Measurements from ENCODE around the gene SP3. TPM values are rescaled to one million over a fixed set of nuclear protein-coding genes. Genes with fewer than 3 reads are reported as not detected.

Gene SP3
- total RNA-seq, 2 experiments from 2014 or later, result 80.5 to 84.0 TPM

- ChIA-PET POLR2A (interaction anchor here (1.2 to 1.4 kb wide), 2 partner anchors 10 to 72 kb away, joined by 3 to 4 read pairs; no protein-coding TSS in a partner anchor), CTCF (interaction anchor here (1.0 kb wide), 1 partner anchor 18 kb away, joined by 3 read pairs; no protein-coding TSS in a partner anchor)
- peaks cover 41% of the 10 kb centered on the region for H3K4me1 Mint-ChIP-seq (ENCODE audit: low read depth)
- ATAC-seq, result peak; percentile 26
- intact Hi-C loops (cut with micrococcal nuclease), result loop anchor here (5.0 to 10.0 kb wide), 2 partner anchors 74 to 381 kb away; no protein-coding TSS in a partner anchor
- TF ChIP-seq CTCF (IDR thresholded peaks at IDR 0.05), result peak; percentile 8
- no peaks in the 10 kb centered on the region for H3K27me3 Mint-ChIP-seq
- H3K4me3 Mint-ChIP-seq, result peak overlapping the region; percentile 92
- peak overlapping the region; percentile 98 for H3K27ac Mint-ChIP-seq
- H3K36me3 Mint-ChIP-seq (ENCODE audit: low read depth), result peaks cover 40% of the 10 kb centered on the region
- no peaks in the 10 kb centered on the region for H3K9me3 Mint-ChIP-seq
- DNase-seq, result peak; percentile 72
Observed at GRCh38 chr2:173963323-173963816, 1.8 kb downstream of the SP3 start.

GRCh38 chr2:173962583-173963110, 2.5 kb downstream of the SP3 start:
- Mint-ChIP-seq H3K9me3 (no peaks in the 10 kb centered on the region), H3K36me3 (ENCODE audit: low read depth) (peaks cover 42% of the 10 kb centered on the region)
- CTCF ChIA-PET, result interaction anchor here (1.0 kb wide), 1 partner anchor 18 kb away, joined by 3 read pairs; no protein-coding TSS in a partner anchor

GRCh38 chr2:173962031-173962430, 3.1 kb downstream of the SP3 start:
- no peak for ATAC-seq
- no peak for TF ChIP-seq CTCF (IDR thresholded peaks at IDR 0.05)
- Mint-ChIP-seq H3K36me3 (ENCODE audit: low read depth) (peaks cover 42% of the 10 kb centered on the region), H3K27me3 (no peaks in the 10 kb centered on the region), H3K9me3 (no peaks in the 10 kb centered on the region), H3K4me1 (ENCODE audit: low read depth) (peaks cover 49% of the 10 kb centered on the region), H3K27ac (peak overlapping the region; percentile 98), H3K4me3 (peak overlapping the region; percentile 92)
- POLR2A ChIA-PET, result interaction anchor here (1.0 to 1.4 kb wide), 3 partner anchors 8 to 73 kb away, joined by 3 to 4 read pairs (median 3); no protein-coding TSS in a partner anchor
- DNase-seq, result no peak
- CTCF ChIA-PET, result interaction anchor here (1.0 to 1.3 kb wide), 2 partner anchors 17 to 39 kb away, joined by 3 read pairs; no protein-coding TSS in a partner anchor
- intact Hi-C loops (cut with micrococcal nuclease), result loop anchor here (5.0 to 10.0 kb wide), 2 partner anchors 75 to 383 kb away; no protein-coding TSS in a partner anchor

More at GRCh38 chr2:173962583-173963110, 2.5 kb downstream of the SP3 start:
- no peak for TF ChIP-seq CTCF (IDR thresholded peaks at IDR 0.05)
- DNase-seq (peak; percentile 24), ATAC-seq (no peak)
- peak overlapping the region; percentile 92 for H3K4me3 Mint-ChIP-seq
- intact Hi-C loops (cut with micrococcal nuclease), result loop anchor here (5.0 to 10.0 kb wide), 2 partner anchors 75 to 382 kb away; no protein-coding TSS in a partner anchor
- POLR2A ChIA-PET, result interaction anchor here (1.0 to 1.4 kb wide), 3 partner anchors 9 to 72 kb away, joined by 3 to 4 read pairs (median 3); no protein-coding TSS in a partner anchor
- peaks cover 44% of the 10 kb centered on the region for H3K4me1 Mint-ChIP-seq (ENCODE audit: low read depth)
- no peaks in the 10 kb centered on the region for H3K27me3 Mint-ChIP-seq
- H3K27ac Mint-ChIP-seq, result peak overlapping the region; percentile 98

GRCh38 chr2:173961346-173961705, 3.8 kb downstream of the SP3 start:
- H3K4me3 Mint-ChIP-seq, result peak overlapping the region; percentile 92
- POLR2A ChIA-PET, result interaction anchor here (1.0 kb wide), 1 partner anchor 34 kb away, joined by 3 read pairs; no protein-coding TSS in a partner anchor
- TF ChIP-seq CTCF (IDR thresholded peaks at IDR 0.05), result no peak
- peaks cover 42% of the 10 kb centered on the region for H3K36me3 Mint-ChIP-seq (ENCODE audit: low read depth)
- no peaks in the 10 kb centered on the region for H3K27me3 Mint-ChIP-seq
- no peak for ATAC-seq
- H3K9me3 Mint-ChIP-seq, result no peaks in the 10 kb centered on the region
- peak overlapping the region; percentile 98 for H3K27ac Mint-ChIP-seq
- DNase-seq, result no peak
- intact Hi-C loops (cut with micrococcal nuclease), result loop anchor here (5.0 to 10.0 kb wide), 2 partner anchors 76 to 383 kb away; no protein-coding TSS in a partner anchor
- H3K4me1 Mint-ChIP-seq (ENCODE audit: low read depth), result peaks cover 48% of the 10 kb centered on the region
- CTCF ChIA-PET, result interaction anchor here (1.3 kb wide), 2 partner anchors 38 to 77 kb away, joined by 3 read pairs; no protein-coding TSS in a partner anchor

- peaks cover 56% of the 10 kb centered on the region for H3K4me1 Mint-ChIP-seq (ENCODE audit: low read depth)
- CTCF ChIA-PET, result no interaction called here
- DNase-seq (no peak), ATAC-seq (no peak)
- H3K27ac Mint-ChIP-seq, result peak overlapping the region; percentile 65
- H3K27me3 Mint-ChIP-seq, result no peaks in the 10 kb centered on the region
- POLR2A ChIA-PET, result no interaction called here
- intact Hi-C loops (cut with micrococcal nuclease), result loop anchor here (5.0 to 10.0 kb wide), 2 partner anchors 77 to 385 kb away; no protein-coding TSS in a partner anchor
- no peak for TF ChIP-seq CTCF (IDR thresholded peaks at IDR 0.05)
- H3K36me3 Mint-ChIP-seq (ENCODE audit: low read depth), result peaks cover 54% of the 10 kb centered on the region
- H3K9me3 Mint-ChIP-seq, result no peaks in the 10 kb centered on the region
- peak overlapping the region; percentile 68 for H3K4me3 Mint-ChIP-seq
Observed at GRCh38 chr2:173959909-173960308, 5.3 kb downstream of the SP3 start.

Data from activated CD8-positive, alpha-beta T cell treated with anti-CD3 and anti-CD28 coated beads for 36 hours (primary cell).